Liver (tissue), 9 donors: ENCODE measurements around the gene ZKSCAN1. TPM values are rescaled to one million over a fixed set of nuclear protein-coding genes. Genes with fewer than 3 reads are reported as not detected.

Source experiments
- DNase-seq: peaks from one replicate; pipeline ENCODE4 v3.0.0-alpha.2; 2017; ENCODE audit warnings: low spot score
- H3K27ac ChIP-seq, 2 donors: one replicate each; pipeline ENCODE4 v1.7.0; 2013; ENCODE audit warnings: inconsistent platforms in 2 of 2, low read length in 2 of 2, control low read depth in 1 of 2, low read depth in 1 of 2, mild to moderate bottlenecking in 1 of 2
- H3K27me3 ChIP-seq, 4 donors: one replicate each; pipeline versions ENCODE4 v1.6.1 to v1.7.0; 2013; ENCODE audit warnings: low read length in 3 of 4, inconsistent platforms in 1 of 4, mild to moderate bottlenecking in 1 of 4, moderate library complexity in 1 of 4; ENCODE audit not compliant: control insufficient read depth in 4 of 4, insufficient read depth in 4 of 4
- H3K36me3 ChIP-seq, 4 donors: one replicate each; pipeline versions ENCODE4 v1.6.1 to v1.7.0; 2013; ENCODE audit warnings: low read length in 3 of 4, mild to moderate bottlenecking in 3 of 4, low read depth in 1 of 4, moderate library complexity in 1 of 4; ENCODE audit not compliant: control insufficient read depth in 4 of 4, insufficient read depth in 3 of 4
- H3K4me1 ChIP-seq, 4 donors: one replicate each; pipeline versions ENCODE4 v1.6.1 to v1.7.0; 2013; ENCODE audit warnings: low read length in 3 of 4, mild to moderate bottlenecking in 3 of 4, moderate library complexity in 1 of 4; ENCODE audit not compliant: control insufficient read depth in 4 of 4, insufficient read depth in 4 of 4
- H3K4me3 ChIP-seq, 3 donors: one replicate each; pipeline versions ENCODE4 v1.6.1 to v1.7.0; 2013; ENCODE audit warnings: low read length in 3 of 3, control low read depth in 1 of 3, low read depth in 1 of 3, mild to moderate bottlenecking in 1 of 3
- H3K9ac ChIP-seq, 2 donors: one replicate each; pipeline ENCODE4 v1.7.0; 2013; ENCODE audit warnings: low read length in 2 of 2, mild to moderate bottlenecking in 2 of 2, moderate library complexity in 2 of 2, control low read depth in 1 of 2, low read depth in 1 of 2
- H3K9me3 ChIP-seq, 4 donors: one replicate each; pipeline versions ENCODE4 v1.6.1 to v1.7.0; 2013; ENCODE audit warnings: low read length in 3 of 4; ENCODE audit not compliant: control insufficient read depth in 4 of 4
- EGR1 ChIP-seq, 2 donors: IDR thresholded peaks; 2 replicates each; pipeline ENCODE4 v1.6.1; 2016 to 2018; ENCODE audit warnings: antibody characterized with exemption in 2 of 2, low read depth in 2 of 2
- FOXA1 ChIP-seq: IDR thresholded peaks from 2 replicates; pipeline ENCODE4 v1.6.1; 2016; ENCODE audit warnings: antibody characterized with exemption
- FOXA2 ChIP-seq: IDR thresholded peaks from 2 replicates; pipeline ENCODE4 v1.6.1; 2016; ENCODE audit warnings: antibody characterized with exemption
- GABPA ChIP-seq, 2 donors: IDR thresholded peaks in 1 of 2; conservative IDR thresholded peaks in 1 of 2; 2 replicates each; pipeline ENCODE4 v1.6.1; 2016; ENCODE audit warnings: antibody characterized with exemption in 2 of 2, mild to moderate bottlenecking in 1 of 2, moderate library complexity in 1 of 2
- HNF4A ChIP-seq, 2 donors: conservative IDR thresholded peaks; 2 replicates each; pipeline ENCODE4 v1.6.1; 2016; ENCODE audit warnings: antibody characterized with exemption in 2 of 2, mild to moderate bottlenecking in 2 of 2
- HNF4G ChIP-seq: IDR thresholded peaks from 2 replicates; pipeline ENCODE4 v1.6.1; 2016; ENCODE audit warnings: antibody characterized with exemption
- JUND ChIP-seq, 2 donors: IDR thresholded peaks; 2 replicates each; pipeline ENCODE4 v1.6.1; 2016; ENCODE audit warnings: antibody characterized with exemption in 2 of 2
- NR2F2 ChIP-seq: IDR thresholded peaks from 2 replicates; pipeline ENCODE4 v1.6.1; 2016; ENCODE audit warnings: antibody characterized with exemption
- RAD21 ChIP-seq, 2 donors: IDR thresholded peaks; 2 replicates each; pipeline ENCODE4 v1.6.1; 2016; ENCODE audit warnings: antibody characterized with exemption in 2 of 2, mild to moderate bottlenecking in 2 of 2
- REST ChIP-seq: IDR thresholded peaks from 2 replicates; pipeline ENCODE4 v1.6.1; 2016; ENCODE audit warnings: antibody characterized with exemption, mild to moderate bottlenecking
- RXRA ChIP-seq, 2 donors: IDR thresholded peaks; 2 replicates each; pipeline ENCODE4 v1.6.1; 2017 to 2018; ENCODE audit warnings: antibody characterized with exemption in 2 of 2, mild to moderate bottlenecking in 1 of 2
- SP1 ChIP-seq: IDR thresholded peaks from 2 replicates; pipeline ENCODE4 v1.6.1; 2018; ENCODE audit warnings: antibody characterized with exemption, mild to moderate bottlenecking
- TAF1 ChIP-seq: conservative IDR thresholded peaks from 2 replicates; pipeline ENCODE4 v1.6.1; 2016; ENCODE audit warnings: antibody characterized with exemption, mild to moderate bottlenecking
- YY1 ChIP-seq: IDR thresholded peaks from 2 replicates; pipeline ENCODE4 v1.6.1; 2016; ENCODE audit warnings: antibody characterized with exemption, mild to moderate bottlenecking
- ZBTB33 ChIP-seq: IDR thresholded peaks from 2 replicates; pipeline ENCODE4 v1.6.1; 2016; ENCODE audit warnings: antibody characterized with exemption
- WGBS: extraction: QIAGEN DNeasy Blood & Tissue Kit; methylation state at CpG from one replicate; pipeline ENCODE4 v1.1.7; 2013; 5-methylcytosine and 5-hydroxymethylcytosine counted together
- polyA plus RNA-seq, 2 donors: library from polyadenylated mRNA; stranded (reverse) in 1 of 2; unstranded in 1 of 2; fragments of 200-250 nt in 1 of 2; fragments of >200 nt in 1 of 2; fragmentation: Nextera tagmentation in 1 of 2; extraction: Ambion mirVana in 1 of 2; gene quantifications; one replicate each; pipeline versions ENCODE4 v1.2.1 to v1.2.3, GENCODE V29; 2013 to 2015
- total RNA-seq, 2 donors: library from RNA; depleted of rRNA; stranded (reverse); fragments of >200 nt; gene quantifications; one replicate each; pipeline ENCODE4 v1.2.3, GENCODE V29; 2014
- TF ChIP-seq, protein P1 (sequence below): fragments of 150-350 bp; IDR thresholded peaks from 2 replicates; pipeline ENCODE4 v1.5.1; 2017; ENCODE audit warnings: improper control_type of control experiment, low read depth, low read length; ENCODE audit not compliant: missing input control
- TF ChIP-seq, protein P2 (sequence below): IDR thresholded peaks from 2 replicates; pipeline ENCODE4 v1.6.1; 2016; ENCODE audit warnings: antibody characterized with exemption
- donor health status: healthy.
- donor health status: healthy.
- donor health status: healthy.
- donor health status: healthy.
- donor health status: healthy.

Gene ZKSCAN1
- total and polyA plus RNA-seq, 4 donors = 11.8 to 117 (median 30.1) TPM

- TF ChIP-seq SP1 (no peak), JUND (IDR thresholded peaks at IDR 0.05) (no peak)
- peaks cover 0 to 23% (median 17%) of the 10 kb centered on the region in 4 donors for H3K4me1 ChIP-seq
- H3K27me3 ChIP-seq = no peaks in the 10 kb centered on the region
- H3K27ac ChIP-seq = no peak overlapping the region
- WGBS = 93% methylated on average over 3 of the region's 3 CpGs
- H3K4me3 ChIP-seq = no peak overlapping the region
- no peaks in the 10 kb centered on the region for H3K9me3 ChIP-seq
- DNase-seq = no peak
- peak overlapping the region in 1 of 2 donors; percentile 14 for H3K9ac ChIP-seq
- H3K36me3 ChIP-seq = peaks cover 0 to 3% (median 0%) of the 10 kb centered on the region in 4 donors
These were observed 36.2 kb downstream of the ZKSCAN1 start for GRCh38 chr7:100051611-100052010.

DNA sequence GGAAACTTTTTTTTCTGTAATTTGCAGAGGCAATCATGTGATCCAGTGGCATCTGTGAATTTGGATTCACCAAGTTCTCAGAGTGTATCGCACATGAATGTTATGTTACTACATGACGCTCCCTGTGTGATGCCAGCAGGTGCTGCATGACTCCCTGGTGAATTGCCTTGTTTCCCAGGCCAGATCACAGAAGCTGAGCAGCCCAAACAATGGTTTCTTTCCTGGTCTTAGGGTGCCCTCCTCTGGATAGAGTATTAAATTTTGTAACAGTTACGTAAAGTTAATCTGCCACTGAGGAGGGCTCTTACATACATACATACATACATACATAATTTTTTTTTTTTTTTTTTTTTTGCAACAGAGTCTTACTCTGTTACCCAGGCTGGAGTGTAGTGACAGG, 37.8 kb downstream of the ZKSCAN1 start:
- TF ChIP-seq RAD21 (IDR thresholded peaks at IDR 0.05) = peak; percentile 87 to 89
- TF ChIP-seq, protein P1, sequence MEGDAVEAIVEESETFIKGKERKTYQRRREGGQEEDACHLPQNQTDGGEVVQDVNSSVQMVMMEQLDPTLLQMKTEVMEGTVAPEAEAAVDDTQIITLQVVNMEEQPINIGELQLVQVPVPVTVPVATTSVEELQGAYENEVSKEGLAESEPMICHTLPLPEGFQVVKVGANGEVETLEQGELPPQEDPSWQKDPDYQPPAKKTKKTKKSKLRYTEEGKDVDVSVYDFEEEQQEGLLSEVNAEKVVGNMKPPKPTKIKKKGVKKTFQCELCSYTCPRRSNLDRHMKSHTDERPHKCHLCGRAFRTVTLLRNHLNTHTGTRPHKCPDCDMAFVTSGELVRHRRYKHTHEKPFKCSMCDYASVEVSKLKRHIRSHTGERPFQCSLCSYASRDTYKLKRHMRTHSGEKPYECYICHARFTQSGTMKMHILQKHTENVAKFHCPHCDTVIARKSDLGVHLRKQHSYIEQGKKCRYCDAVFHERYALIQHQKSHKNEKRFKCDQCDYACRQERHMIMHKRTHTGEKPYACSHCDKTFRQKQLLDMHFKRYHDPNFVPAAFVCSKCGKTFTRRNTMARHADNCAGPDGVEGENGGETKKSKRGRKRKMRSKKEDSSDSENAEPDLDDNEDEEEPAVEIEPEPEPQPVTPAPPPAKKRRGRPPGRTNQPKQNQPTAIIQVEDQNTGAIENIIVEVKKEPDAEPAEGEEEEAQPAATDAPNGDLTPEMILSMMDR = peak; percentile 60
- TF ChIP-seq SP1 = no peak
- no peak for TF ChIP-seq REST
- no peak for TF ChIP-seq FOXA2
- TF ChIP-seq GABPA (IDR thresholded peaks at IDR 0.05 in 1 of 2, conservative IDR thresholded peaks at IDR 0.05 in 1 of 2) = no peak
- TF ChIP-seq RXRA (IDR thresholded peaks at IDR 0.05) = peak in 1 of 2 donors; percentile 19
- peaks cover 3 to 16% (median 9%) of the 10 kb centered on the region in 4 donors for H3K36me3 ChIP-seq
- 24% methylated on average over 3 of the region's 3 CpGs for WGBS
- H3K9me3 ChIP-seq = no peaks in the 10 kb centered on the region
- DNase-seq = no peak
- no peak overlapping the region for H3K9ac ChIP-seq
- H3K27me3 ChIP-seq = no peaks in the 10 kb centered on the region
- no peak overlapping the region for H3K4me3 ChIP-seq
- H3K27ac ChIP-seq = peak overlapping the region in 1 of 2 donors; percentile 27
- peaks cover 0 to 24% (median 17%) of the 10 kb centered on the region in 4 donors for H3K4me1 ChIP-seq

- TF ChIP-seq HNF4A (conservative IDR thresholded peaks at IDR 0.05) = no peak
- TF ChIP-seq, protein P2, sequence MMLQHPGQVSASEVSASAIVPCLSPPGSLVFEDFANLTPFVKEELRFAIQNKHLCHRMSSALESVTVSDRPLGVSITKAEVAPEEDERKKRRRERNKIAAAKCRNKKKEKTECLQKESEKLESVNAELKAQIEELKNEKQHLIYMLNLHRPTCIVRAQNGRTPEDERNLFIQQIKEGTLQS = no peak
- TF ChIP-seq FOXA1 = no peak
- TF ChIP-seq SP1 = no peak
- no peak for TF ChIP-seq FOXA2
- TF ChIP-seq, protein P1 = no peak
- TF ChIP-seq ZBTB33 = no peak
- no peak for TF ChIP-seq NR2F2
- no peak for TF ChIP-seq TAF1
- no peak for TF ChIP-seq HNF4G
- TF ChIP-seq YY1 = no peak
- no peak for TF ChIP-seq EGR1 (IDR thresholded peaks at IDR 0.05; ENCODE audit: low read depth in 2 of 2)
- peaks cover 3 to 31% (median 24%) of the 10 kb centered on the region in 4 donors for H3K36me3 ChIP-seq
- no peak for DNase-seq
- H3K9ac ChIP-seq = no peak overlapping the region
- H3K27me3 ChIP-seq = no peaks in the 10 kb centered on the region
- no peaks in the 10 kb centered on the region for H3K9me3 ChIP-seq
- peaks cover 0 to 8% (median 4%) of the 10 kb centered on the region in 4 donors for H3K4me1 ChIP-seq
- 97% methylated on average over 10 of the region's 10 CpGs for WGBS
- H3K4me3 ChIP-seq = no peak overlapping the region
- H3K27ac ChIP-seq = no peak overlapping the region
These were observed 41.6 kb downstream of the ZKSCAN1 start for GRCh38 chr7:100057006-100057405.
